Measurements from ENCODE around the gene WNT9A. TPM values are rescaled to one million over a fixed set of nuclear protein-coding genes. Genes with fewer than 3 reads are reported as not detected.

WNT9A gene
- total RNA-seq, 2 experiments from 2014 or later: not detected

DNA sequence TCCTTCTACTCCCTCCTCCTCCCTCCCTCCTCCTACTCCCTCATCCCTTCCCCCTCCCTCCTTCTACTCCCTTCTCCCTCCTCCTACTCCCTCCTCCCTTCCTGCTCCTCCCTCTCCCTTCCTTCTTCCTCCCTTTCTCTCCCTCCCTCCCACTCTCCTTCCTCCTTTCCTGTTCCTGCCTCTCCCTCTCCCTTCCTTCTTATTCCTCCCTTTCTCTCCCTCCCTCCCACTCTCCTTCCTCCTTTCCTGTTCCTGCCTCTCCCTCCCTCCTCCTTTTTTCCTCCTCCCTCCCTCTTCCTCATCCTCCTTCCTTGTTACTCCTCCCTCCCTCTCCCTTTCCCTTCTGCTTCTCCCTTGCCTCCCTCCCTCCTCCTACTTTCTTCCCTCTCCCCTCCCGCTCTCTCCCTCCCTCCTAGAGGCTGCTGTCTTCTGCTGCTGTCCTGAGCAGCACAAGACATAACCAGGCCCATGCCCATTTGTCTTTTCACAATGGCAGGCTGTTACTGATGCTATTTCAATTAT lies 41.1 kb downstream of the WNT9A start:
- intact Hi-C loops (cut with micrococcal nuclease): no loop called here
- no peak for DNase-seq
- H3K4me1 Mint-ChIP-seq (ENCODE audit: low read depth): no peaks in the 10 kb centered on the region
- H3K36me3 Mint-ChIP-seq (ENCODE audit: low read depth): no peaks in the 10 kb centered on the region
- no peak overlapping the region for H3K4me3 Mint-ChIP-seq
- H3K27me3 Mint-ChIP-seq (ENCODE audit: low read depth): no peaks in the 10 kb centered on the region
- H3K27ac Mint-ChIP-seq: no peak overlapping the region
- CTCF ChIA-PET: no interaction called here
- no peaks in the 10 kb centered on the region for H3K9me3 Mint-ChIP-seq

GRCh38 chr1:227905573-227906487 lies 41.9 kb downstream of the WNT9A start:
- no peaks in the 10 kb centered on the region for H3K36me3 Mint-ChIP-seq (ENCODE audit: low read depth)
- intact Hi-C loops (cut with micrococcal nuclease): no loop called here
- H3K4me1 Mint-ChIP-seq (ENCODE audit: low read depth): no peaks in the 10 kb centered on the region
- no peak overlapping the region for H3K4me3 Mint-ChIP-seq
- DNase-seq: no peak
- H3K27me3 Mint-ChIP-seq (ENCODE audit: low read depth): no peaks in the 10 kb centered on the region
- no peak overlapping the region for H3K27ac Mint-ChIP-seq
- H3K9me3 Mint-ChIP-seq: no peaks in the 10 kb centered on the region
- CTCF ChIA-PET: no interaction called here

- Mint-ChIP-seq H3K27ac (no peak overlapping the region), H3K36me3 (ENCODE audit: low read depth) (no peaks in the 10 kb centered on the region), H3K9me3 (no peaks in the 10 kb centered on the region), H3K4me1 (ENCODE audit: low read depth) (no peaks in the 10 kb centered on the region), H3K4me3 (no peak overlapping the region), H3K27me3 (ENCODE audit: low read depth) (no peaks in the 10 kb centered on the region)
- CTCF ChIA-PET: no interaction called here
- no peak for DNase-seq
- intact Hi-C loops (cut with micrococcal nuclease): no loop called here
Observed at GRCh38 chr1:227904541-227905335, 43.0 kb downstream of the WNT9A start.

DNA sequence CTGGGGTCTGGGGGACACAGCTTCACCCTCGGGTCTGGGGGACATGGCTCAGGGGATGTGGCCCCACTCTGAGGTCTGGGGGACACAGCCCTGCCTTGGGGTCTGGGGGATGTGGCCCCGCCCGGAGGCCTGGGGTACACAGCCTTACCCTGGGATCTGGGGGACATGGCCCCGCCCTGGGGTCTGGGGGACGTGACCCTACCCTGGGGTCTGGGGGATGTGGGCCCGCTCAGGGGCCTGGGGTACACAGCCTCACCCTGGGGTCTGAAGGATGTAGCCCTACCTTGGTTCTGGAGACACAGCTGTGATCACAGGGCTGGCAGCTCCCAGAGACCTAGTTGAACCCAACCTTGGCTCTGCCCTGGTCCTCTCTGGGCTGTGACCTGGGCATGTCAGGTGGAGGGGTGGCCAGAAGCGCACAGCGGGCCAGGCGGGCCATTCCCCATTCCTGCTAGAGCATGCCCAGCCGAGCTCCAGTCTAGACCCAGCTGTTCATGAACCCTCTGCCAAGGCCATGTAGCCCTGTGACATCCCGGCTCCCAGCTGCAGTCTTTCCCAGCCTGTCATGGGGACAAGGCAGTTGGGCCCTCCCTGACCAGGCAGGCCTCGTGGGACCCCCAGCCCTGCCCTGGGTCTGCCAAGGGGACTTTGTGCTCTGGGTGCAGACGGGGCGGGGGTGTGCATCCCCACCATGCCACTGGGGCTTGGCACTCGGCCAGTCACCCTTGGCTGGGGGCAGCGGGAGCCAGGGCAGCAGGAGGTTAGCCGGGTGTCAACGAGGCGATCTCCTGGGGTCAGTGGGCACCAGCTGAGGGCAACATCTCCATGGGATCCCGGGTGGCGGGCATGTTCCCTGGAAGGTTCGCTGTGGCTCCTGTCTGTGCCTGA lies 43.9 kb downstream of the WNT9A start:
- CTCF ChIA-PET: no interaction called here
- no peaks in the 10 kb centered on the region for H3K36me3 Mint-ChIP-seq (ENCODE audit: low read depth)

DNA sequence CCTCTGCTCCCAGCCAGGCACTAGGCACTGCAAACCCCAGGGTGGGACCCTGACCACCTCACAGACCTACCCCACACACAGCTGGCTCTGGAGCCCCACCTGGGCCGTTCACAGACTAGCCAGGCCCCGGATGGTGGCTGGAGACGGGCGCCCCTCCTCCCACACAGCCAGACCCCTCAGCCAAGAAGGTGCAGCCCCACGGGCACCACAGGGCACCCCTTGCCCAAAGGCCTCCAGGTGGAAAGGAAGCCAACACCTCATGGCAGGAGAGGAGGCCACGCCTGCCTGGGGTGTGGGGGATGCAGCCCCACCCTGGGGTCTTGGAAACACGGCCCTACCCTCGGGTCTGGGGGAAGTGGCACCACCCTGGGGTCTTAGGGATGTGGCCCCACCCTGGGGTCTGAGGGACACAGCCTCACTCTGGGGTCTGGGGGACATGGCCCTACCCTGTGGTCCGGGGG lies 44.6 kb downstream of the WNT9A start:
- H3K27me3 Mint-ChIP-seq (ENCODE audit: low read depth): no peaks in the 10 kb centered on the region
- DNase-seq: no peak
- no peaks in the 10 kb centered on the region for H3K9me3 Mint-ChIP-seq
- intact Hi-C loops (cut with micrococcal nuclease): no loop called here
- H3K4me3 Mint-ChIP-seq: no peak overlapping the region
- CTCF ChIA-PET: no interaction called here
- no peaks in the 10 kb centered on the region for H3K4me1 Mint-ChIP-seq (ENCODE audit: low read depth)
- H3K36me3 Mint-ChIP-seq (ENCODE audit: low read depth): no peaks in the 10 kb centered on the region
- H3K27ac Mint-ChIP-seq: no peak overlapping the region

More for the DNA sequence above, 43.9 kb downstream of the WNT9A start:
- H3K4me3 Mint-ChIP-seq: no peak overlapping the region
- intact Hi-C loops (cut with micrococcal nuclease): no loop called here
- no peaks in the 10 kb centered on the region for H3K4me1 Mint-ChIP-seq (ENCODE audit: low read depth)
- DNase-seq: no peak
- no peak overlapping the region for H3K27ac Mint-ChIP-seq
- H3K27me3 Mint-ChIP-seq (ENCODE audit: low read depth): no peaks in the 10 kb centered on the region
- no peaks in the 10 kb centered on the region for H3K9me3 Mint-ChIP-seq

DNA sequence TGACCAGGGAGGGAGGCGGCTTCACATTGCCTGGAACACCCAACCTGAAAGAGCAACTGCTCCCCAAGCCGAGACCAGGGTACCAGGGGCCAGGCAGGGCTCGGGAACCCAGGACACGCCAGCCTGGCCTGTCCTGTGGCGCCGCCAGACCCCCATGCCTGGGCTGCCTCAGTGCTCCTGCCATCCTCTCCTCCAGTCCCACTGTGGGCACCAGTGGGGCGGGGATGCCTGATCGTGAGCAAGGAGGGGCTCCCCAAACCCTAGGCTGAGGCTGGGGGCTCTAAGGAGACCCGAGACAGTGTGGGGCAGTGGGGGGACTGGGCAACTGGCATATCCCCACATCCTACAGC lies 45.1 kb downstream of the WNT9A start:
- intact Hi-C loops (cut with micrococcal nuclease): no loop called here
- Mint-ChIP-seq H3K4me1 (ENCODE audit: low read depth) (no peaks in the 10 kb centered on the region), H3K4me3 (no peak overlapping the region), H3K27me3 (ENCODE audit: low read depth) (no peaks in the 10 kb centered on the region), H3K27ac (no peak overlapping the region), H3K36me3 (ENCODE audit: low read depth) (no peaks in the 10 kb centered on the region), H3K9me3 (no peaks in the 10 kb centered on the region)
- DNase-seq: no peak
- CTCF ChIA-PET: no interaction called here

GRCh38 chr1:227901906-227902640 lies 45.7 kb downstream of the WNT9A start:
- no peak overlapping the region for H3K27ac Mint-ChIP-seq
- H3K4me3 Mint-ChIP-seq: no peak overlapping the region
- DNase-seq: no peak
- no peaks in the 10 kb centered on the region for H3K27me3 Mint-ChIP-seq (ENCODE audit: low read depth)
- no peaks in the 10 kb centered on the region for H3K9me3 Mint-ChIP-seq
- no peaks in the 10 kb centered on the region for H3K36me3 Mint-ChIP-seq (ENCODE audit: low read depth)
- CTCF ChIA-PET: no interaction called here
- intact Hi-C loops (cut with micrococcal nuclease): no loop called here
- H3K4me1 Mint-ChIP-seq (ENCODE audit: low read depth): no peaks in the 10 kb centered on the region

GRCh38 chr1:227901239-227901905 lies 46.4 kb downstream of the WNT9A start:
- CTCF ChIA-PET: no interaction called here
- no peak overlapping the region for H3K4me3 Mint-ChIP-seq

DNA sequence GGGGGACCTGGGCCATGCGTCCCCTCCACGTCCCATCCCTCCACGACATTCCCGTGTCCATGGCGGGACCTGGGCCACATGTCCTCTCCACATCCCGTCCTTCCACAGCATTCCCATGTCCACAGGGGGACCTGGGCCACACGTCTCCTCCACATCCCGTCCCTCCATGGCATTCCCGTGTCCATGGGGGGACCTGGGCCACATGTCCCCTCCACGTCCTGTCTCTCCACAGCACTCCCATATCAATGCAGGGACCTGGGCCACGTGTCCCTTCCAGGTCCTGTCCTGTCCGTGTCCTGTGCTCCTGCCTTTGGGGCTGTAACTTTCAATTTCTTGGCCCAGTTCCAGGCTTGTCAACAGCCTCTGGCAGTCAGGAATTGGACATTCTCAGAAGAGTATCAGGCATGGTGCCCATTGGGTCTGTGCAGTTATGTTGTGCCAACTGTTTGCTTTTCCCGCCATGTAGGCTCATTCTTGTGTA lies 47.1 kb downstream of the WNT9A start:
- Mint-ChIP-seq H3K27me3 (ENCODE audit: low read depth) (no peaks in the 10 kb centered on the region), H3K27ac (no peak overlapping the region), H3K9me3 (no peaks in the 10 kb centered on the region), H3K4me3 (no peak overlapping the region), H3K36me3 (ENCODE audit: low read depth) (no peaks in the 10 kb centered on the region), H3K4me1 (ENCODE audit: low read depth) (no peaks in the 10 kb centered on the region)
- peak; percentile 2 for DNase-seq
- intact Hi-C loops (cut with micrococcal nuclease): no loop called here
- CTCF ChIA-PET: no interaction called here

More at GRCh38 chr1:227901239-227901905, 46.4 kb downstream of the WNT9A start:
- Mint-ChIP-seq H3K27me3 (ENCODE audit: low read depth) (no peaks in the 10 kb centered on the region), H3K27ac (no peak overlapping the region), H3K9me3 (no peaks in the 10 kb centered on the region), H3K4me1 (ENCODE audit: low read depth) (no peaks in the 10 kb centered on the region), H3K36me3 (ENCODE audit: low read depth) (no peaks in the 10 kb centered on the region)
- intact Hi-C loops (cut with micrococcal nuclease): no loop called here
- no peak for DNase-seq

GRCh38 chr1:227899820-227900449 lies 47.8 kb downstream of the WNT9A start:
- Mint-ChIP-seq H3K9me3 (no peaks in the 10 kb centered on the region), H3K36me3 (ENCODE audit: low read depth) (no peaks in the 10 kb centered on the region), H3K27me3 (ENCODE audit: low read depth) (no peaks in the 10 kb centered on the region), H3K27ac (no peak overlapping the region), H3K4me3 (no peak overlapping the region), H3K4me1 (ENCODE audit: low read depth) (no peaks in the 10 kb centered on the region)
- CTCF ChIA-PET: no interaction called here
- intact Hi-C loops (cut with micrococcal nuclease): no loop called here
- DNase-seq: peak; percentile 3
